Transverse colon (tissue), 4 donors: Measurements from ENCODE around the gene CYBB.

Experiments
- CTCF ChIP-seq, 5 experiments: fragments of 200-600 bp in 3 of 5; fragments of 450-650 bp in 2 of 5; sonication (generic) in 3 of 5; IDR thresholded peaks; 1 replicate in 2 of 5; 2 replicates in 3 of 5; pipeline ENCODE4 v1.5.1; 2016 to 2017; ENCODE audit warnings: antibody characterized with exemption in 5 of 5, inconsistent platforms in 3 of 5, mild to moderate bottlenecking in 2 of 5, moderate library complexity in 1 of 5
- EP300 ChIP-seq: sonication (generic); formaldehyde crosslinking; IDR thresholded peaks from one replicate; pipeline ENCODE4 v1.6.1; 2017; ENCODE audit warnings: antibody characterized with exemption, low read depth
- POLR2A ChIP-seq: fragments of 450-650 bp; IDR thresholded peaks from one replicate; pipeline ENCODE4 v1.6.1; 2016; ENCODE audit warnings: antibody characterized with exemption, mild to moderate bottlenecking, moderate library complexity
- POLR2AphosphoS5 ChIP-seq, 3 donors: sonication (generic); formaldehyde crosslinking; IDR thresholded peaks; one replicate each; pipeline ENCODE4 v1.6.1; 2016; ENCODE audit warnings: antibody characterized with exemption in 3 of 3

GRCh38 chrX:37785569-37785968 lies 5.7 kb downstream of the CYBB start:
- no peak for TF ChIP-seq CTCF (IDR thresholded peaks at IDR 0.05)
- no peak for TF ChIP-seq POLR2AphosphoS5 (IDR thresholded peaks at IDR 0.05)
- no peak for TF ChIP-seq POLR2A
- no peak for TF ChIP-seq EP300
